ENCODE measurements around the gene RCBTB2.
"Not testable (repeated sequence)": the region's sequence is repeated elsewhere in the genome, so short reads cannot be mapped to it uniquely, and the experiment has no call there.

RCBTB2 gene

DNA sequence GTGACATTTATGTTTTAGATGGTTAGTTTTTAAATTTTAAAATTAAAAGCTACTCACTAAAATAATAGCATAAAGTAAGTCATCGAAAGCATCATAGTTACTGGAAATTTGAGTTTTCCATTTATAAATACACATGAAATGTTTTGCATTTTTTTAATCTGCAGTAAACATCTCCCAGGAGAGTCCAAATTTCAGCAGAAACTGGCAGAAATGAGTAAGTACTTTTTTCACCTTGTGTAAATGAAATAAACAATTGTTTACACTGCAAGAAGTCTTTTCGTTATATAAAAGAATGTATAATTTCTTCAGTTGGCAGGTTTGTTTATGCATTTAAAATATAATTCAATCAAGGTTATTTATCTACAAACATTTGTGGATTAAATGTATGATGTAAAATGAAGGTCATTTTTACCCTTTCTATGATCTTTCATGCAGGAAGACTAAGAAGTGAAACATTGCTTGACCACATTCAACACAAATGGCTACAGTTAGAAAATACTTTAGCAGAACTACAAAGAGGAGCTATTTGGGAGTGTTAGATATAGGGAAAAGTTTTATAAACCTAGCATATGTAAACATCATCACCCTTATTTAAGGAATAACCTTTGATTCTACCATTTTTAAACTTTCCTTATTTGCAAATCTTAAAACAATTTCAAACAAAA, 55.6 kb downstream of the RCBTB2 start:
- H3K9ac ChIP-seq (ENCODE audit: low read depth, low read length), result no peak overlapping the region
- no peaks in the 10 kb centered on the region for H3K9me3 ChIP-seq (ENCODE audit: insufficient read depth, low read depth, low read length)
- H3K4me3 ChIP-seq (ENCODE audit: low read length), result no peak overlapping the region
- H3K27me3 ChIP-seq (ENCODE audit: insufficient read depth, low read length), result no peaks in the 10 kb centered on the region
- no peak overlapping the region for H3K27ac ChIP-seq (ENCODE audit: low read depth, low read length)
- peaks cover 18% of the 10 kb centered on the region; the same call in 1 of the 2 replicates for H3K36me3 ChIP-seq (ENCODE audit: insufficient read depth, low read length)
- H3K4me1 ChIP-seq (ENCODE audit: insufficient read depth, low read length), result no peaks in the 10 kb centered on the region
- WGBS, result no CpG with 5 or more reads among the region's 2 CpGs

DNA sequence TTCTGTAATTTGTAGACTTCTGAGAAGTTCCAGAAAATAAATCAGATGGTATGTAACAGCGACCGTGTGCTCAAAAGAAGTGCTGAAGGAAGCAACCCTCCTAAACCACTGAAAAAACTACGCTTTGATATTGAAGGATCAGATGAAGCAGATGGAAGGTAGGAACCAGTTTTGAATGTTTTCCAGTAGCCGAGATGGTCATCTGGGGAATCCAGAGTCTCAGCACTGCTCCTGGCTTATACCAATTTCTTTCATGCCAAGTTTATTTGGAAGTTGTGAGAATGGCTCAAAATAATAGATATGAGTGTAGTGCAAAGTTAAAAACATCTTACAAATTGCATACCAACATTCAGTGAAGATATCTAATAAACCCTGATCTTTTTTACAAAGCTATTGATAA, 56.2 kb downstream of the RCBTB2 start:
- H3K36me3 ChIP-seq (ENCODE audit: insufficient read depth, low read length), result peaks cover 18% of the 10 kb centered on the region; the same call in 1 of the 2 replicates
- 74% methylated on average over 4 of the region's 4 CpGs for WGBS

DNA sequence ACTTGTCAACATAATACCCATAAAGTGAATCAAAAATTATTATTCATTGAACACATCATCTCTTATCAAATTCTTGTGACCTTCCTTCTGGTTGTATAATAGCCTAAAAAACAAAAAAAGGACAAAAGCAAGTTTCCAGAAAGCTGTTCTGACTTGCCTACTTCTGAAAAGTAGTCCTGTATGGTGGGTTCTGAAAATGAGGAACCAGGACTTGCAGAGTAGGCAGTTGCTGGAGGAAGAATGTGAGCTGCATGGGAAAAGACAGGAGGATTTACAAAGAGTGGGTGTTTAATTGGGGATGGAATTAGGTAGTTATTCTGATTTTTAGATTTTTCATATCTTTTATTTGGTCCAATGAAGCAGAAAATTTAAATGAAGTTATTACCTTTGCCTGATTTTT, 56.7 kb downstream of the RCBTB2 start:
- Histone ChIP-seq H3K4me1 (ENCODE audit: insufficient read depth, low read length) (no peaks in the 10 kb centered on the region), H3K36me3 (ENCODE audit: insufficient read depth, low read length) (peaks cover 18% of the 10 kb centered on the region; the same call in 1 of the 2 replicates), H3K9ac (ENCODE audit: low read depth, low read length) (no peak overlapping the region), H3K27me3 (ENCODE audit: insufficient read depth, low read length) (no peaks in the 10 kb centered on the region), H3K4me3 (ENCODE audit: low read length) (no peak overlapping the region), H3K27ac (ENCODE audit: low read depth, low read length) (no peak overlapping the region), H3K9me3 (ENCODE audit: insufficient read depth, low read depth, low read length) (no peaks in the 10 kb centered on the region)

More for the DNA sequence above, 56.2 kb downstream of the RCBTB2 start:
- no peaks in the 10 kb centered on the region for H3K9me3 ChIP-seq (ENCODE audit: insufficient read depth, low read depth, low read length)
- H3K27ac ChIP-seq (ENCODE audit: low read depth, low read length), result no peak overlapping the region
- H3K4me3 ChIP-seq (ENCODE audit: low read length), result no peak overlapping the region
- no peaks in the 10 kb centered on the region for H3K4me1 ChIP-seq (ENCODE audit: insufficient read depth, low read length)
- no peaks in the 10 kb centered on the region for H3K27me3 ChIP-seq (ENCODE audit: insufficient read depth, low read length)
- no peak overlapping the region for H3K9ac ChIP-seq (ENCODE audit: low read depth, low read length)

DNA sequence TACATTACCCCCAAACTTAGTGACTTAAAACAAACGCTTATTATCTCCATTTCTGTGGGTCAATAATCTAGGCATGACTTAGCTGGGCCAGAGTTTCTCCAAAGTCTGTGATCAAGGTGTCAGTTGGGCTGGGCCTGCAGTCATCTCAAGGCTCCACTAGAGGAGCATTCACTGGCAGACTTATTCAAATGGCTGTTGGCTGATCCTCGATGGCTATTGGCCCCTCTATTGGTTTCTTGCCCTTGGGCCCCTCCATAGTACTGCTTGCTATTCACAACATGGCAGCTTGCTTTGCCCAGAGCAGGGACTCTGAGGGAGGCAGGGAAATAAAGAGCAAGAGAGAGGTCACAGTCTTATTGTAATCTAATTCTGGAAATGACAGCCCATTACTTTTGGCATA, 57.6 kb downstream of the RCBTB2 start:
- Histone ChIP-seq H3K36me3 (ENCODE audit: insufficient read depth, low read length) (peaks cover 18% of the 10 kb centered on the region; the same call in 1 of the 2 replicates), H3K4me1 (ENCODE audit: insufficient read depth, low read length) (no peaks in the 10 kb centered on the region), H3K9me3 (ENCODE audit: insufficient read depth, low read depth, low read length) (no peaks in the 10 kb centered on the region), H3K9ac (ENCODE audit: low read depth, low read length) (no peak overlapping the region), H3K4me3 (ENCODE audit: low read length) (no peak overlapping the region), H3K27me3 (ENCODE audit: insufficient read depth, low read length) (no peaks in the 10 kb centered on the region), H3K27ac (ENCODE audit: low read depth, low read length) (no peak overlapping the region)
- WGBS, result 84% methylated on average over 2 of the region's 2 CpGs

DNA sequence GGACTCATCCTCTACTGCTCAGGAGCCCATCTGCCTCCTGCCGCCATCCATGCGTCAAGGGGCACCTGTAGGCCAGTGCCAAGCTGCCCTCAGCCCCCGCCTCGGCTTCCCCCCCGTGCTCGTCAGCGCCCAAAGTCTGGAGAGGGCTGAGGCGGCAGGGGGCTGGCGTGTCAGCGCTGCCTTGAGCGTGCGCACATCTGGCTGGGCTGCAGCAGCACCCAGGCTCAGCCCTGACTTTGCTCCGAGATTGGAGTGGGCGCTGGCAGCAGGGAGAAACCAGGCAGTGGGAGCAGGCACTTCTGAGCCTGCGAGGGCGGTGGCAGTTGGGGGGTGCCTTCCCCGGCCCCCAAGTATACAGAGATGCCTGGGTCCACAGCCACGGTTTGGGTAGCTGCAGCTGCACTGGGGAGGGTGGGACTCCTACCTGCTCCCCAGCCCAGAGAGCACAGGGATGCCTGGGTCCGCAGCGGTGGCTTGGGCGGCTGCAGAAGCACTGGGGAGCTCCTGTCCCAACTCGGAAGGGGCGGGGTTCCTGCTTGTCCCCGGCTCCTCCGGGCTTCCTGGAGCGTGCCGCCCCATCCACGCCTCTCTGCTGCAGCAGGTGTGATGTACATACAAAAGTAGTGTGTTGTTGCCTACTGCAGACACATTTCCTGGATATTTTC, 75.2 kb downstream of the RCBTB2 start:
- no peak overlapping the region for H3K9ac ChIP-seq (ENCODE audit: low read depth, low read length)
- H3K36me3 ChIP-seq (ENCODE audit: insufficient read depth, low read length), result peaks cover 15% of the 10 kb centered on the region; the same call in 1 of the 2 replicates
- no peaks in the 10 kb centered on the region for H3K27me3 ChIP-seq (ENCODE audit: insufficient read depth, low read length)
- no peaks in the 10 kb centered on the region for H3K4me1 ChIP-seq (ENCODE audit: insufficient read depth, low read length)
- no peak overlapping the region for H3K4me3 ChIP-seq (ENCODE audit: low read length)
- no peak overlapping the region for H3K27ac ChIP-seq (ENCODE audit: low read depth, low read length)
- WGBS, result 96% methylated on average over 28 of the region's 28 CpGs
- no peaks in the 10 kb centered on the region for H3K9me3 ChIP-seq (ENCODE audit: insufficient read depth, low read depth, low read length)

DNA sequence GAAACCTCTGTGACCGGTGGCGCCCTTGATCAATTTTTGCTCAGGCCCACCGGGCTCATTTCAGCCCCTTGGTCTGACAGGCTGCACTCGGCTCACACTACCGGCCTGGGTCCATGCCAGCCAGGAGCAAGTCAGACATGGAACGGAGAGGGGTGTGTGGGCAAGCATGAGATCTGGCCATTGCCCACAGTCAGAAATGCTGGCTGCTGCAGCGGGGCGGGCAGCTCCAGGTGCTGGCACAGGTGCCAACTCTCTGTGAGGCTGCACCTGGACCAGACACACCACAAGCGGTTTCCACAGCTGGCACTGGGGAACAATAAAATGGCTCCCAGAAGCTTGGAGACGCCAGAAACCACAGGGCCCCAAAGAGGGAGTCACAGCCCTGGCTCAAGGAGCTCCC, 76.3 kb downstream of the RCBTB2 start:
- Histone ChIP-seq H3K27ac (ENCODE audit: low read depth, low read length) (no peak overlapping the region), H3K4me1 (ENCODE audit: insufficient read depth, low read length) (no peaks in the 10 kb centered on the region), H3K27me3 (ENCODE audit: insufficient read depth, low read length) (no peaks in the 10 kb centered on the region), H3K36me3 (ENCODE audit: insufficient read depth, low read length) (peaks cover 15% of the 10 kb centered on the region; the same call in 1 of the 2 replicates), H3K9me3 (ENCODE audit: insufficient read depth, low read depth, low read length) (no peaks in the 10 kb centered on the region), H3K4me3 (ENCODE audit: low read length) (no peak overlapping the region), H3K9ac (ENCODE audit: low read depth, low read length) (no peak overlapping the region)
- WGBS, result 94% methylated on average over 10 of the region's 10 CpGs

DNA sequence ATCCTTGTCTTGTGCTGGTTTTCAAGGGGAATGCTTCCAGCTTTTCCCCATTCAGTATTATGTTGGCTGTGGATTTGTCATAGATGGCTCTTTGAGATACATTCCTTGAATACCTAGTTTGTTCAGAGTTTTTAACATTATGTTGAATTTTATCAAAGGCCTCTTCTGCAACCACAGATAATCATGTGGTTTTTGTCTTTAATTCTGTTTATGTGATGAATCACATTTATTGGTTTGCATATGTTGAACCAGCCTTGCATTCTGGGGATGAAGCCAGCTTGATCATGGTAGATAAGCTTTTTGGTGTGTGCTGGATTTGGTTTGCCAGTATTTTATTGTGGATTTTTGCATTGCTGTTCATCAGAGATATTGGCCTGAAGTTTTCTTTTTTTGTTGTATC, 81.7 kb downstream of the RCBTB2 start:
- H3K4me1 ChIP-seq (ENCODE audit: insufficient read depth, low read length); H3K9ac ChIP-seq (ENCODE audit: low read depth, low read length); H3K27ac ChIP-seq (ENCODE audit: low read depth, low read length); H3K9me3 ChIP-seq (ENCODE audit: insufficient read depth, low read depth, low read length); H3K4me3 ChIP-seq (ENCODE audit: low read length); H3K36me3 ChIP-seq (ENCODE audit: insufficient read depth, low read length); H3K27me3 ChIP-seq (ENCODE audit: insufficient read depth, low read length): not testable (repeated sequence)

DNA sequence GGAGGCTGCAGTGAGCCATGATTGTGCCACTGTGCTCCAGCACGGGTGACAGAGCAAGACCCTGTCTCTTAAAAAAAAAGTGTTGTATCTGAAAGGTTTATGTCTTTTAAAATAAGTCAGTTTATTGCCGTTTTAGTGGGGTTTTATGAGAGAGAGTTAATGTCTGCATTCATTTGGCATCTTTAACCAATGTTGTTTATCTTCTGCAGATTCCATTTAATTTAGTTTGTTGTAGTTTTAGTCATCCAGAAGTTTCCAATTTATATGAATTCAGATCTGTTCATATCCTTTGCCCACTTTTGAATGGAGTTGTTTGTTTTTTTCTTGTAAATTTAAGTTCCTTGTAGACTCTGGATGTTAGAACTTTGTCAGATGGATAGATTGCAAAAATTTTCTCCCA, 83.2 kb downstream of the RCBTB2 start:
- Histone ChIP-seq H3K9me3 (ENCODE audit: insufficient read depth, low read depth, low read length) (no peaks in the 10 kb centered on the region; the same call in 1 of the 2 replicates), H3K27ac (ENCODE audit: low read depth, low read length) (no peak overlapping the region), H3K4me3 (ENCODE audit: low read length) (no peak overlapping the region), H3K4me1 (ENCODE audit: insufficient read depth, low read length) (no peaks in the 10 kb centered on the region), H3K27me3 (ENCODE audit: insufficient read depth, low read length) (no peaks in the 10 kb centered on the region), H3K36me3 (ENCODE audit: insufficient read depth, low read length) (no peaks in the 10 kb centered on the region), H3K9ac (ENCODE audit: low read depth, low read length) (no peak overlapping the region)
- WGBS, result 92% methylated on average over 2 of the region's 2 CpGs

DNA sequence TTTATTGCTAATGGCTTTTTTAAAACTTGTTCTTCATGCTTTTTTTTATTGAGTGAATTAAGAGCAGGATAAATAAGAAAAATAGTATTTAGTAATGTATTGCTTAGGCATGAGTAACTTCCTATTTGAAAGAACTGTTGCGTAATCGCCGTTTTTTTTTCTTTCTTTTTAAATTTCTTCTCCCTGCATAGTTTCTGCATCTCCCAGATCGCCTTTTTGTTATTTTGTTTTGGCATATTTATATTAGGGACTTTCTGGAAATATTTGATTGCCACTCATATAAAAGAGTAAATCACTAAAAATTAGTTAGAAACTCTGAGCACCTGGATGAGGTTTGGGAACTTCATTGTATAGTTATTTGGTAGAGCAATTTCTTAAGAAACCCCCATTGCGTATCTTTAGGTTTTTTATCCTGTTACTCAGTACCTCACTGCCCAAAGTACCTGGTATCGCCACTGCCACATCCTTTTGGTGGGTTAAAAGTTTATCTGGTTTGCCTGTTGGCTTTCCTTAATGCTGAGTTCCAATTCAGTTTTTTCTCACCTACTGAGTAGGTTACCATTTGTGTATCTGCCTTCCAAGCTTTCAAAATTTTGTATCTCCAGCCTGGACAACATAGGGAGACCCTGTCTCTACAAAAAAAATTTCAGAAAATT, 83.8 kb downstream of the RCBTB2 start:
- H3K36me3 ChIP-seq (ENCODE audit: insufficient read depth, low read length), result no peaks in the 10 kb centered on the region
- H3K4me3 ChIP-seq (ENCODE audit: low read length), result no peak overlapping the region
- H3K4me1 ChIP-seq (ENCODE audit: insufficient read depth, low read length), result no peaks in the 10 kb centered on the region
- no peaks in the 10 kb centered on the region; the same call in 1 of the 2 replicates for H3K9me3 ChIP-seq (ENCODE audit: insufficient read depth, low read depth, low read length)
- no peaks in the 10 kb centered on the region for H3K27me3 ChIP-seq (ENCODE audit: insufficient read depth, low read length)
- 80% methylated on average over 5 of the region's 6 CpGs for WGBS
- H3K27ac ChIP-seq (ENCODE audit: low read depth, low read length), result no peak overlapping the region
- H3K9ac ChIP-seq (ENCODE audit: low read depth, low read length), result no peak overlapping the region

DNA sequence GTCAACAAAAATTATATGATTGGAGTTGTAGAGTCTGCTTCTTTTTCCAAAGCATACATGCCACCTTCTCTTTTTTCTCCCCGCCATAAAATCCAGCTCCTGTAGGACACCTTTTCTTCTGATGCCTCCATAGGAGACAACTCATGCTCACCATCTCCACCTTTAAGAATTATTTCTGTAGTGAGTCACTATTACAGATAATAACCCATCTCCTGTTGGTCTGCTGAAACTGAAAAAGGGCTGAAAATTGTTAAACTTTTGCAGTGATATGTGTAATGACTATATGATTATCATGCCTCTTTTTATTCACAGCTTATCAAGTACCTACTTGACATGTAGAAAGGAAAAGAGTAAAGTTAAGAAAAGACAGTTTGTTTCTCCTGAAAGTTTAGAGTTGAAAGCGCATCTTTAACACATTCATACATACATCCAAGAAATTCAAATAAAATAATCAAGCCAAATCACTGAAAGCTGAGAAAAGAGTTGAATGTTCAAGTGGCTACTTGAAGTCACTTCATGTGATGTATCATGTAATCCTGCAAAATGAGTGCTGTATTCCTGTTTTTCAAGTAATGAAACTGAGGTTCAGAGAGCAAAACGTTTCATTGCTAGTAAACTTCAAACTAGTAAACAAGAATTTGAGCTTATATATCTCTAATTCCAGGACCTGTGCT, 84.5 kb downstream of the RCBTB2 start:
- no peaks in the 10 kb centered on the region for H3K27me3 ChIP-seq (ENCODE audit: insufficient read depth, low read length)
- H3K36me3 ChIP-seq (ENCODE audit: insufficient read depth, low read length), result no peaks in the 10 kb centered on the region
- H3K4me1 ChIP-seq (ENCODE audit: insufficient read depth, low read length), result no peaks in the 10 kb centered on the region
- 94% methylated on average over 3 of the region's 3 CpGs for WGBS
- H3K9ac ChIP-seq (ENCODE audit: low read depth, low read length), result no peak overlapping the region
- no peak overlapping the region for H3K27ac ChIP-seq (ENCODE audit: low read depth, low read length)
- no peak overlapping the region for H3K4me3 ChIP-seq (ENCODE audit: low read length)
- H3K9me3 ChIP-seq (ENCODE audit: insufficient read depth, low read depth, low read length), result no peaks in the 10 kb centered on the region; the same call in 1 of the 2 replicates

DNA sequence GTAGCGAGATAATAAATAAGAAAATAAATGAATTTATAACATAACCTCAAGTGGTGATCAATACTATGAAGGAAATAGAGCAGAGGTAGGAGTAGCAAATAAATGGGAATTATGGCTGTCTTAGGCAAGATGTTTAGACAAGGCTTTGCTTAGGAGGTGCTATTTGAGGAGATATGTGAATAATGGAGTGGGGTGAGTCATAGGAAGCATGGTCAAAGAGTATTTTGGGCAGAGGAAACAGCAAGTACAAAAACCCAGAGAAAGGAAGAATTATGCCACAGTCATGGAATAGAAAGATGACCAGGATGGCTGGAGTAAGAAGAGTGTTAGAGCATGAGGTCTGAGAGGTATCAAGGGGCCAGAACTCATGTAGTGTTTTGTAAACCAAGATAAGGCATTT, 86.4 kb downstream of the RCBTB2 start:
- Histone ChIP-seq H3K9ac (ENCODE audit: low read depth, low read length) (no peak overlapping the region), H3K4me3 (ENCODE audit: low read length) (no peak overlapping the region), H3K4me1 (ENCODE audit: insufficient read depth, low read length) (no peaks in the 10 kb centered on the region), H3K9me3 (ENCODE audit: insufficient read depth, low read depth, low read length) (no peaks in the 10 kb centered on the region; the same call in 1 of the 2 replicates), H3K27ac (ENCODE audit: low read depth, low read length) (no peak overlapping the region), H3K36me3 (ENCODE audit: insufficient read depth, low read length) (no peaks in the 10 kb centered on the region), H3K27me3 (ENCODE audit: insufficient read depth, low read length) (no peaks in the 10 kb centered on the region)
- WGBS, result no CpG with 5 or more reads among the region's 1 CpG

All from HUES64 (cell line).